Endothelial cell of umbilical vein (primary cell): ENCODE data around the gene GALNT9.

ENCODE experiments used
- EZH2 ChIP-seq: IDR thresholded peaks from 2 replicates; pipeline ENCODE4 v1.6.1; 2012; ENCODE audit warnings: borderline replicate concordance, low read depth, mild to moderate bottlenecking, moderate library complexity, low read length, inconsistent platforms; ENCODE audit not compliant: severe bottlenecking
- JUN ChIP-seq: IDR thresholded peaks from 2 replicates; pipeline ENCODE4 v1.6.1; 2011; ENCODE audit warnings: borderline replicate concordance, low read depth; ENCODE audit not compliant: insufficient read length, insufficient read depth
- POLR2A ChIP-seq: IDR thresholded peaks from 2 replicates; pipeline ENCODE4 v1.6.1; 2012; ENCODE audit warnings: low read depth, mild to moderate bottlenecking, control low read depth, low read length
- POLR2AphosphoS5 ChIP-seq: IDR thresholded peaks from 2 replicates; pipeline ENCODE4 v1.6.1; 2012; ENCODE audit warnings: low read depth, mild to moderate bottlenecking, control low read depth, low read length, moderate library complexity; ENCODE audit not compliant: insufficient read depth
- TF ChIP-seq, protein P1 (sequence below), 2 donors: IDR thresholded peaks; 1 replicate in 1 of 2; 2 replicates in 1 of 2; pipeline ENCODE4 v1.5.1; 2011; ENCODE audit warnings: low read length in 2 of 2, mild to moderate bottlenecking in 2 of 2, moderate library complexity in 2 of 2, control low read depth in 1 of 2, inconsistent platforms in 1 of 2, low read depth in 1 of 2; ENCODE audit not compliant: insufficient read depth in 1 of 2; ENCODE audit errors: extremely low read depth in 1 of 2
- TF ChIP-seq, protein P2 (sequence below): IDR thresholded peaks from 2 replicates; pipeline ENCODE4 v1.6.1; 2011; ENCODE audit not compliant: insufficient read depth, insufficient read length

DNA sequence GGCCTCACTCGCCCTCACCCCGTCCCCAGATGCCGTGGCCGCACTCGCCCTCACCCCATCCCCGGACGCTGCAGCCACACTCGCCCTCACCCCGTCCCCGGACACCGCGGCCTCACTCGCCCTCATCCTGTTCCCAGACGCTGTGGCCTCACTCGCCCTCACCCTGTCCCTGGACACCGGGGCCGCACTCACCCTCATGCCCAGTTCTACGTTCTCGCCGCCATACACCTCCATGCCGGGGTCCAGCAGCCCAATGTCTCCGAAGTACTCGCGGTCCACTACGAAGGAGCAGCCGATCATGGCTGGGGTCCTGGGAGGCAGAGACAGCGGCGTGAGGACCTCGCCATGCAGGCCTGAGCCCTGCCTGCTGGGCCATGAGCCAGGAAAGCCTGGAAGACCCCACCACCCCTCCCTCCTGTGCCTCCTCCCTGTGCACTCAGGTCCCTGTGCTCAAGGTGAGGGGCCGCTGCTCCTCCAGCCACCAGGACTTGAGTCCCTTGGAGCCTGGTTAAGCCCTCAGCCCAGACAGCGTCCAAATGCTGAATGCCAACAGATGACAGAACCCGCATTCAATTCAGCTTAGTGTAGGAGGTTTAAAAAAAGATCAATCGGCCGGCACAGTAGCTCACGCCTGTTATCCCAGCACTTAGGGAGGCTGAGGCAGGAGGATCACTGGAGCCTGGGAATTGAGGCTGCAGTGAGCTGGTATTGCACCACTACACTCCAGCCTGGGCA lies 81.5 kb downstream of the GALNT9 start:
- TF ChIP-seq POLR2AphosphoS5, result no peak
- TF ChIP-seq, protein P1, sequence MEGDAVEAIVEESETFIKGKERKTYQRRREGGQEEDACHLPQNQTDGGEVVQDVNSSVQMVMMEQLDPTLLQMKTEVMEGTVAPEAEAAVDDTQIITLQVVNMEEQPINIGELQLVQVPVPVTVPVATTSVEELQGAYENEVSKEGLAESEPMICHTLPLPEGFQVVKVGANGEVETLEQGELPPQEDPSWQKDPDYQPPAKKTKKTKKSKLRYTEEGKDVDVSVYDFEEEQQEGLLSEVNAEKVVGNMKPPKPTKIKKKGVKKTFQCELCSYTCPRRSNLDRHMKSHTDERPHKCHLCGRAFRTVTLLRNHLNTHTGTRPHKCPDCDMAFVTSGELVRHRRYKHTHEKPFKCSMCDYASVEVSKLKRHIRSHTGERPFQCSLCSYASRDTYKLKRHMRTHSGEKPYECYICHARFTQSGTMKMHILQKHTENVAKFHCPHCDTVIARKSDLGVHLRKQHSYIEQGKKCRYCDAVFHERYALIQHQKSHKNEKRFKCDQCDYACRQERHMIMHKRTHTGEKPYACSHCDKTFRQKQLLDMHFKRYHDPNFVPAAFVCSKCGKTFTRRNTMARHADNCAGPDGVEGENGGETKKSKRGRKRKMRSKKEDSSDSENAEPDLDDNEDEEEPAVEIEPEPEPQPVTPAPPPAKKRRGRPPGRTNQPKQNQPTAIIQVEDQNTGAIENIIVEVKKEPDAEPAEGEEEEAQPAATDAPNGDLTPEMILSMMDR (IDR thresholded peaks at IDR 0.05; ENCODE audit: extremely low read depth in 1 of 2, insufficient read depth in 1 of 2, low read depth in 1 of 2, low read length in 2 of 2), result no peak
- no peak for TF ChIP-seq POLR2A
- TF ChIP-seq EZH2, result no peak
- TF ChIP-seq JUN, result no peak
- TF ChIP-seq, protein P2, sequence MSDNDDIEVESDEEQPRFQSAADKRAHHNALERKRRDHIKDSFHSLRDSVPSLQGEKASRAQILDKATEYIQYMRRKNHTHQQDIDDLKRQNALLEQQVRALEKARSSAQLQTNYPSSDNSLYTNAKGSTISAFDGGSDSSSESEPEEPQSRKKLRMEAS, result no peak
